ENCODE results near the gene HOXB7.

- TF ChIP-seq FOXM1 (IDR thresholded peaks at IDR 0.05; ENCODE audit: borderline replicate concordance) (no peak), SUZ12 (IDR thresholded peaks at IDR 0.05) (no peak), ZNF384 (IDR thresholded peaks at IDR 0.05) (no peak), ELF4 (IDR thresholded peaks at IDR 0.05) (no peak), HDGF (IDR thresholded peaks at IDR 0.05; ENCODE audit: borderline replicate concordance) (no peak), LEF1 (IDR thresholded peaks at IDR 0.05; ENCODE audit: borderline replicate concordance) (no peak), ARNT (IDR thresholded peaks at IDR 0.05) (no peak), CTBP1 (IDR thresholded peaks at IDR 0.05; ENCODE audit: borderline replicate concordance) (no peak)
Observed at GRCh38 chr17:48618256-48618896, 7.6 kb upstream of the HOXB7 start.

Data from HEK293T (cell line).